Measurements from ENCODE around the gene ATP2C1.

ATP2C1 gene

DNA sequence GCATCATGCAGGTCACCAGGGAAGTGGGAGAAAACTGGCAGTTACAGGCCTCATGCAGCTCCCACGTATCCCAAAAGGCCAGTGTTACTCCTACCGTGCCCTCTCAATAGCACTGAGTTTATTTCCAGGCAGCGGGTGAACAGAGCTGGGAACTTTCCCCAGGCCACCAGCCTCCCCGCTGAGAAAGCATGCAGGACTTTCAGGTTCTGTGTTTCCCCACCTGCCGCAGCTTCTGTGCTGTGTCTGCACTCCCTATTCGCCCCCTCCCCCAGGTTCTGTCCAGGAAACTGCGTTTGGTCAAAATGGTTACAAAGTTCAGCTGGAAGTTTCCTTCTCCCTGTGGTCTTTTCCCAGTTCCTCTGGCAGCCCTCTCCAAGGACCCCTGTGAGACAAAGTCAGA, 154.1 kb downstream of the ATP2C1 start:
- H3K36me3 ChIP-seq (ENCODE audit: insufficient read depth, low read length): no peaks in the 10 kb centered on the region
- no peak overlapping the region for H3K4me2 ChIP-seq (ENCODE audit: low read depth, low read length, poor library complexity, severe bottlenecking)
- no peaks in the 10 kb centered on the region for H3K9me2 ChIP-seq (replicated peaks; ENCODE audit: low read depth, low read length)
- H3K27me3 ChIP-seq (ENCODE audit: insufficient read depth, low read length, poor library complexity, severe bottlenecking): no peaks in the 10 kb centered on the region
- no peaks in the 10 kb centered on the region for H4K20me1 ChIP-seq (ENCODE audit: insufficient read depth, low read length, poor library complexity, severe bottlenecking)
- no peak overlapping the region for H3K9ac ChIP-seq (ENCODE audit: low read depth, low read length, poor library complexity, severe bottlenecking)
- no peak overlapping the region for H3K4me3 ChIP-seq (ENCODE audit: low read length, poor library complexity, severe bottlenecking)
- TF ChIP-seq EZH2phosphoT487 (IDR thresholded peaks at IDR 0.05; ENCODE audit: borderline replicate concordance): no peak
- TF ChIP-seq, protein P1, sequence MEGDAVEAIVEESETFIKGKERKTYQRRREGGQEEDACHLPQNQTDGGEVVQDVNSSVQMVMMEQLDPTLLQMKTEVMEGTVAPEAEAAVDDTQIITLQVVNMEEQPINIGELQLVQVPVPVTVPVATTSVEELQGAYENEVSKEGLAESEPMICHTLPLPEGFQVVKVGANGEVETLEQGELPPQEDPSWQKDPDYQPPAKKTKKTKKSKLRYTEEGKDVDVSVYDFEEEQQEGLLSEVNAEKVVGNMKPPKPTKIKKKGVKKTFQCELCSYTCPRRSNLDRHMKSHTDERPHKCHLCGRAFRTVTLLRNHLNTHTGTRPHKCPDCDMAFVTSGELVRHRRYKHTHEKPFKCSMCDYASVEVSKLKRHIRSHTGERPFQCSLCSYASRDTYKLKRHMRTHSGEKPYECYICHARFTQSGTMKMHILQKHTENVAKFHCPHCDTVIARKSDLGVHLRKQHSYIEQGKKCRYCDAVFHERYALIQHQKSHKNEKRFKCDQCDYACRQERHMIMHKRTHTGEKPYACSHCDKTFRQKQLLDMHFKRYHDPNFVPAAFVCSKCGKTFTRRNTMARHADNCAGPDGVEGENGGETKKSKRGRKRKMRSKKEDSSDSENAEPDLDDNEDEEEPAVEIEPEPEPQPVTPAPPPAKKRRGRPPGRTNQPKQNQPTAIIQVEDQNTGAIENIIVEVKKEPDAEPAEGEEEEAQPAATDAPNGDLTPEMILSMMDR (conservative IDR thresholded peaks at IDR 0.05; ENCODE audit: low read length): no peak
- H3K4me1 ChIP-seq (ENCODE audit: insufficient read depth, low read length, poor library complexity, severe bottlenecking): peaks cover 7% of the 10 kb centered on the region
- no peaks in the 10 kb centered on the region for H3K9me3 ChIP-seq (ENCODE audit: insufficient read depth, low read depth, low read length)
- no peaks in the 10 kb centered on the region for H3K79me2 ChIP-seq (ENCODE audit: insufficient read depth, low read length)
- no peaks in the 10 kb centered on the region for H3F3A ChIP-seq (ENCODE audit: low read depth)
- no peak overlapping the region; the same call in 1 of the 2 replicates for H2AFZ ChIP-seq (ENCODE audit: low read length)

DNA sequence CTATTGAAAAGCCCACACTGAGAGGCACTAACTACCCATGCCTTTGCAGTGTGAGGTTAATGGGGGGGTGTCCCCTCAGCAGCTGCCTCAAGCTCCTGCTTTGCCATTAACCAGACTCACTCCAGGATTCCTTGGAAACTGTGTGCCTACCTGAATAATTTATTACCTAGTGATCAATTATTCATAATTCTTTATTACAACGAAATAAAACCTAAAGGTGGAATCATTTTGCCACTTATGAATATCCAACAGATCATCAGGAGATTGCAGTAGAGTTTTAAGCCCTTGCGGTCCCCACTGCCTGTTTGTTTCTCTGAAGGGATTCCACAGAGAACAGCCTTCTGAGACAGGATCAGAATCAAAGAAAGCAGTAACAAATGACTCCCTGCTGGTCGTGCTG, 156.1 kb downstream of the ATP2C1 start:
- peaks cover 7% of the 10 kb centered on the region for H3K4me1 ChIP-seq (ENCODE audit: insufficient read depth, low read length, poor library complexity, severe bottlenecking)
- H3K79me2 ChIP-seq (ENCODE audit: insufficient read depth, low read length): no peaks in the 10 kb centered on the region
- TF ChIP-seq EZH2phosphoT487 (IDR thresholded peaks at IDR 0.05; ENCODE audit: borderline replicate concordance): no peak
- TF ChIP-seq, protein P1 (conservative IDR thresholded peaks at IDR 0.05; ENCODE audit: low read length): no peak
- no peak overlapping the region for H2AFZ ChIP-seq (ENCODE audit: low read length)
- no peak overlapping the region for H3K4me3 ChIP-seq (ENCODE audit: low read length, poor library complexity, severe bottlenecking)
- no peaks in the 10 kb centered on the region for H3K36me3 ChIP-seq (ENCODE audit: insufficient read depth, low read length)
- no peak overlapping the region for H3K9ac ChIP-seq (ENCODE audit: low read depth, low read length, poor library complexity, severe bottlenecking)
- H3K4me2 ChIP-seq (ENCODE audit: low read depth, low read length, poor library complexity, severe bottlenecking): no peak overlapping the region
- H3F3A ChIP-seq (ENCODE audit: low read depth): no peaks in the 10 kb centered on the region
- H4K20me1 ChIP-seq (ENCODE audit: insufficient read depth, low read length, poor library complexity, severe bottlenecking): no peaks in the 10 kb centered on the region
- H3K9me2 ChIP-seq (replicated peaks; ENCODE audit: low read depth, low read length): no peaks in the 10 kb centered on the region
- no peaks in the 10 kb centered on the region for H3K27me3 ChIP-seq (ENCODE audit: insufficient read depth, low read length, poor library complexity, severe bottlenecking)
- no peaks in the 10 kb centered on the region for H3K9me3 ChIP-seq (ENCODE audit: insufficient read depth, low read depth, low read length)

DNA sequence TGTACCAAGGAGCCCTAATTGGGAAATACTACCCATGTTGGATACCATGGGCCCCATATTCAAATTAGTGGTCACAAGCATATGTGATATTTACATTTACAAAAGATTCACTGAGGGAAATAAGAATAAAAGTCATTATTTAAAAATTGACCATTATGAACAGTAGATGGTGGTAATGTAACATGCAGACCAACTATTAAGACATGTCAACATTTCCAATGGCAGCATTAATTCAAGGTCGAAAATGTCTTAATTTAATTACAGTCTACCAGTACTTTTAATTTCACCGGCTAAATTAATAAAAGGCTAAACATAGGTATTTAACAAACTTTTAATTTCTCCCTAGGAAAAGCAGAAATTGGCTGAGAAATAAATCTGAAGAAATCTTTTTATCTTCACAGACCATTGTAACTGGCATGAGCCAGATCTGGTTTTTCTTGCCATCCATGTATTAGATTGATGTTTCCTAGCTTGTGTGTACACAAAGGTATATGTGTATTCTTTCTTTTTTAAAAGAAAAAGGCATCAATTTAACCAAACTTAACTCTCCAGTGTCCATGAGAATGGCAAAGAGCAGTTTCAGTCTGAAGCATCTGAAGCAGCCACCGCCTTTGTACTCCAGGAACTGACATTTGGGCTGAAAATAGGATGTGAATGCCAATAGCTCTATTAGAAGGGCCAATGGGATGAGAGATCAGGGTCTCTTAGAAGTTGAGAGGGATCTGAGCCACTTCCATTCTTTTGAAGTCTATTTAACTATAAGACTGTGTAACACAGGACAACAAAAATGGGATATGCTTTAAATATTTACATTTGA, 159.4 kb downstream of the ATP2C1 start:
- TF ChIP-seq, protein P1 (conservative IDR thresholded peaks at IDR 0.05; ENCODE audit: low read length): peak; percentile 70
- no peak for TF ChIP-seq EZH2phosphoT487 (IDR thresholded peaks at IDR 0.05; ENCODE audit: borderline replicate concordance)
- Histone ChIP-seq H3K9ac (ENCODE audit: low read depth, low read length, poor library complexity, severe bottlenecking) (no peak overlapping the region), H3K4me1 (ENCODE audit: insufficient read depth, low read length, poor library complexity, severe bottlenecking) (no peaks in the 10 kb centered on the region), H3K79me2 (ENCODE audit: insufficient read depth, low read length) (no peaks in the 10 kb centered on the region), H3K4me2 (ENCODE audit: low read depth, low read length, poor library complexity, severe bottlenecking) (no peak overlapping the region), H2AFZ (ENCODE audit: low read length) (no peak overlapping the region), H4K20me1 (ENCODE audit: insufficient read depth, low read length, poor library complexity, severe bottlenecking) (no peaks in the 10 kb centered on the region), H3K4me3 (ENCODE audit: low read length, poor library complexity, severe bottlenecking) (no peak overlapping the region), H3F3A (ENCODE audit: low read depth) (no peaks in the 10 kb centered on the region), H3K9me3 (ENCODE audit: insufficient read depth, low read depth, low read length) (no peaks in the 10 kb centered on the region), H3K27me3 (ENCODE audit: insufficient read depth, low read length, poor library complexity, severe bottlenecking) (no peaks in the 10 kb centered on the region), H3K36me3 (ENCODE audit: insufficient read depth, low read length) (no peaks in the 10 kb centered on the region), H3K9me2 (replicated peaks; ENCODE audit: low read depth, low read length) (no peaks in the 10 kb centered on the region)
